HG03457 (cell line): ENCODE results near the gene MMP19.
"Not testable (repeated sequence)": the region's sequence is repeated elsewhere in the genome, so short reads cannot be mapped to it uniquely, and the experiment has no call there.

Source experiments
- ATAC-seq: cut with Tn5 transposase; IDR thresholded peaks from one replicate; pipeline ENCODE4 v1.9.1; 2021; ENCODE audit warnings: moderate number of reproducible peaks; ENCODE audit not compliant: unreplicated experiment

Gene MMP19

DNA sequence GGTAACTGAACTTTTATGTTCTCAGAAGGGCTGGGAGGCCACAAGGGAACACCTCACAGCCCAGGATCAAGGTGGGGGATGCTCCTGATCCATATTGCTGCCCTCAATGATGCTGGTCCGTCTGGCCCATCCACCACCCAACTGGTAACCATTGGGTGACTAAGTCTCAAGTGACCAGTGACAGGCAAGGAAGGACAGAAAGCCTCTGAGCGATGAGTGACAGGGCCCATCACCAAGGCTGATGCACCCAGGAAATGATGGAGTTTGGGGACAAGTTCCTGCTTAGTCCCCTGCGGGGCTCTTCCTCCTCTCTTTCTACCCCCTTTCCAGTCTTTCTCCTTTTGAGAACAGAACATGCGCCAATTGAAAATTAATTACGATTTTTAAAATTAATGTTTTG, 2.6 kb upstream of the MMP19 start:
- ATAC-seq, result no peak

DNA sequence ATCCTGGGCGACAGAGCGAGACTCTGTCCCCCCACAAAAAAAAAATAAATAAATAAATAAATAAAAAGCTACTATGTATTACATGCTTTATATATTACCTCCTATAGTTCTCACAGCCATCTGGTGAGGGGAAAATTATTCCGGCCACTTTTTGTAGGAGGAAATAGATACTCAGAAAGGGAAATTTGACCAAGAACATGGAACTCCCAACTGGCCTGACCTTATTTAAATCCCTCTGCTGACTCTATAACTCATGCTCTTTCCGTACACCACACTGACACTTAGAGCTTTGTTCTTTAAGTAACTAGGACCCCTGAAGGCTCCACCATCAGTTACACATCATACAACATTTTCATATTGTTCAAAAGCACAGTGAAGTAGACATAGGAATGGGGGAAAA, 2.2 kb upstream of the MMP19 start:
- ATAC-seq, result no peak

DNA sequence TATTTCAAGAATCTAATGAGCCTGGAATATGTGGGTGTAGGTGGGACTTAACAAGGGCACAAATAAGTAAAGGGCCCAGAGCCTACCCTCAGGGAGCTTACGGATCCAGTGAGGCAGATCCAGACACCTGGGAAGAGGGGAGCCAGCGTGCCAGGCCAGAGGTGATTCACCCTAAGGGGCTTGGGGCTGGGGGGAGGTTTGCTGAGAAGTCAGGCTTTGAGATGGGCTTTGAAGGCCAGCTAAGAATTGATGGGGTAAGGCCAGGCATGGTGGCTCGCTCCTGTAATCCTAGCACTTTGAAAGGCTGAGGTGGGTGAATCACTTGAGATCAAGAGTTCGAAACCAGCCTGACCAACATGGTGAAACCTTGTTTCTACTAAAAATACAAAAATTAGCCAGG, 695 bp upstream of the MMP19 start:
- no peak for ATAC-seq

DNA sequence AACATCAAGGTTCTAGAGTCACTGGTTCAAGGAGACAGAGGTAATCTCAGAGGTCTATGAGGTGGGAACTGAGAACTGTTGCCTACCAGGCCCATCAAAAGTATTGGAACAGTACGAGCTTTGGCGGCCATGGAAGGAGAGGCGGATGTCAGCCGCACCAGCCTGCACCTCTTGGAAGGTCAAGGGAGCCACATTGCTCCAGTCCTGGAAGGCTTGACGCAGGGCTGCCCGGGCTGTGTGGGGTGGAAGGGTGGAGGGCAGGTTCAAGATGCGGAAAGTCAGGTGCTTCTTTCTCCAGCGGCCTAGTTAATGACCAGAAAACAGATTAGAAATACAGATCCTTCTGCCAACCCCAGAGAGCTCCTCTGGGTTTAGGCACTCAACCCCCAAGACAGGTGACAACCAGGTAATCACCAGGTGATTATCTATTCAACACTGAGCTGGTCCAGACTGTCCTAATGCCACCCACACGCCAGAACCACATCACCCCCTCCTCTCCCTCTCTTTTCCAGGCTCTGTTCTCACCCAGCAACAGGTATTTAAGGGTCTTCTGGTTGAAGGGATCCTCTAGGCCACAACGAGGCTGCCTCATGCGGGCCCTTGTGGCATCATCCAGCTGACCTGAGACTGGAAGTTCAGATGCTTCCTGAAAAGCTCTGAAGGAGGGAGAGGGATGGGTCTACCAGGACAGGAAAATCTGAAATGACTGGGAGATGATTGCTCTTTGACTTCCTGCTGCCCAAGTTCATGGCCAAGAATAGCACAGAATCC, 2.0 kb downstream of the MMP19 start:
- no peak for ATAC-seq

DNA sequence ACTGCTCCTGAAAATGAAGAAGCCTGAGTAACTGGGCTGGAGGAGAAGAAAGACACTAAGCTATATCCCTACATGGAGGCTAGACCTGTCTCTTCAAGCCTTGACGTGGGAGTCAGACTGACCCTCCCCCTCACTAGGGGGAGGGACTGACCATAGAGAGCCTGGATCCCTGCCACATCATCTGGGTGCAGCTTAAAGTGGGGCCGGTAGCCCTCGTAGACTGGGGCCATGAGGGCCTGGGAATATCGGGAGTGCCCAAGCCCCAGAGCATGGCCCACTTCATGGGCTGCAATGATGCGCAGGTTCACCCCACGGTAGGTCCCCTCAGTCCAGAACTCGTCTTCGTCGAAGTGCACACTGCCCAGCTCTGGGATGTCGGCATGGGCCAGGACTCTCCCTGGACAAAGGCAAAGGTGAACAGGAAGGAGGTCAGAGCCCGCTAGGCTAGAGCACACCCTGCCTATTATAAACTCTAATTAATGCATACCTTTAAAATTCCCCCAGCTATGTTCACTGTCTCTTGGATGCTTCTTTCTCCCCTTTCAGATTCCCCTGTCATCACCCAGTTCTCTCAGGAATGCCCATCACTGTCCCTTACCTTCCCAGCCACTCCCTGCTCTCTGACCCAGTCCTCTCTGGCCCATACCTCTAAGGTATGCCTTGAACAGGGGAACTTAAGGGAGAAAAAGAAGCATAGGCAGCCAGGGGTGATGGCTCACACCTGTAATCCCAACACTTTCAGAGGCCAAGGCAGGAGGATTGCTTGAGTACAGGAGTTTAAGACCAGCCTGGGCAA, 3.2 kb downstream of the MMP19 start:
- ATAC-seq, result no peak

DNA sequence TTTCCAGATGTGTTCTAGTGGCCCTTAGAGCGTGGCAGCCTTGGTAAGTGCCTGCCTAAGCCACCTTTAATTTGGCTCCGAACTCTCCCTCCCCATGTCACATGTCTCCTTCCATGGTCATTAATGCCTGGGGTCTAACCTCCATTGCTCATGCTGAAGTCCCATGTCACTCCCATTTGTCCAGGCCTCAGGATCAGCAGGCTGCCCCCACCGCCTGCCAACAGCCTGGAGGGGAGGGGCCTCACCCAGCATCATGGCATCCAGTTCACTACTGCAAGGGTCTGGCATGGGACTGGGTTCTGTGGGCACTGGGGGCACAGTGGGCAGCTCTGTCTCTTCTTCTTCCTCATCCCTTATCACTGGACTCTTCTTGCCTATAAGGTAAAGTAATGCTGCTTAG, 4.4 kb downstream of the MMP19 start:
- no peak for ATAC-seq

DNA sequence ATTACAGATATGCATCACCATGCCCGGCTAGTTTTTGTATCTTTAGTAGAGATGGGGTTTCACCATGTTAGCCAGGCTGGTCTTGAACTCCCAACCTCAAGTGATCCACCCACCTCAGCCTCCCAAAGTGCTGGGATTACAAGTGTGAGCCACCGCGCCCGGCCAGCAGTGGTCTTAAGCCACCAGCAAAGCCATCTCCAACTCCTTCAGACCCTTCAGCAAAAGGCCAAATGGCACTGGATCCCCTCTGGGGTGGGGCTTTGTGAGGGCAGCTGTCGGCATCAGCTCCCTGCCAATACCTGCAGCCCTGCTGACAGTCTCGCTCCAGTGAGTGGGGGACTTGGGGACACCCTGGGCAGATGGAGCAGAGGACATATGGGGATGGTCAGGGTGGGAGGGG, 8.3 kb downstream of the MMP19 start:
- ATAC-seq, result not testable (repeated sequence)

DNA sequence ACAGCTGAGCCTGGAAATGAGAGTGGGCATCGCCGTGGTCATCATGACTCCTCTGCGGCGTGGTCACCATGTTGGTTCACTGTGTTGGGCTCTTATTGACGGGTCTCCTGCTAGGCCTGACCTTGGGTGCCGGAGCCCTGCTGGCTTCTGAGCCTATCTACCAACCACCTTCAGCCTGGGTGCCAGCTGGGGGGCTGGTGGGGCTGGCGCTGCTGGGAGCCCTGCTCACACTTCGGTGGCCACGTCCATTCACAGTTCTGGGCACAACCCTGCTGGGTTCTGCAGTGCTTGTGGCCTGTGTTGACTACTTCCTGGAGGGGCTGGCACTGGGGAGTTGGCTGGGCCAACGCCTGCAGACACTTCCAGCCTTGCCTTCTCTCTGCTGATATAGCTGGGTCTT, 9.7 kb downstream of the MMP19 start:
- no peak for ATAC-seq

DNA sequence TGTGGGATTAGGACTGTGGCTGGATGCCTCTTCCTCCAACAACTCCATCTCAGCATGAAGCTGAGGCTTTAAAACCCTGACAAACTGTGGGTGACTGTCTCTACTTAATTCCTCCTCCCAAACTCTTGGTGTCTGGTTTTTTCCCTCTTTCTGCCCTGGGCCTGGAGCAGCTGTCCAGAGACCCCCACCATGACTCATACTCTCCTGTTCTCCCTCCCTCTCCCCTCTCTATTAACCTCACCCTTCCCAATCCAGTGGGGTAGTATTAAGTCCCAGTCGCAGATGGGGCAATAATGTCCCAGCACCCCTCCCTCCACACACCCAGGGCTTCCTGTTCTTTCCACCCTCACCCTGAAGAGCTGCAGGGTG, 11.3 kb downstream of the MMP19 start:
- no peak for ATAC-seq

DNA sequence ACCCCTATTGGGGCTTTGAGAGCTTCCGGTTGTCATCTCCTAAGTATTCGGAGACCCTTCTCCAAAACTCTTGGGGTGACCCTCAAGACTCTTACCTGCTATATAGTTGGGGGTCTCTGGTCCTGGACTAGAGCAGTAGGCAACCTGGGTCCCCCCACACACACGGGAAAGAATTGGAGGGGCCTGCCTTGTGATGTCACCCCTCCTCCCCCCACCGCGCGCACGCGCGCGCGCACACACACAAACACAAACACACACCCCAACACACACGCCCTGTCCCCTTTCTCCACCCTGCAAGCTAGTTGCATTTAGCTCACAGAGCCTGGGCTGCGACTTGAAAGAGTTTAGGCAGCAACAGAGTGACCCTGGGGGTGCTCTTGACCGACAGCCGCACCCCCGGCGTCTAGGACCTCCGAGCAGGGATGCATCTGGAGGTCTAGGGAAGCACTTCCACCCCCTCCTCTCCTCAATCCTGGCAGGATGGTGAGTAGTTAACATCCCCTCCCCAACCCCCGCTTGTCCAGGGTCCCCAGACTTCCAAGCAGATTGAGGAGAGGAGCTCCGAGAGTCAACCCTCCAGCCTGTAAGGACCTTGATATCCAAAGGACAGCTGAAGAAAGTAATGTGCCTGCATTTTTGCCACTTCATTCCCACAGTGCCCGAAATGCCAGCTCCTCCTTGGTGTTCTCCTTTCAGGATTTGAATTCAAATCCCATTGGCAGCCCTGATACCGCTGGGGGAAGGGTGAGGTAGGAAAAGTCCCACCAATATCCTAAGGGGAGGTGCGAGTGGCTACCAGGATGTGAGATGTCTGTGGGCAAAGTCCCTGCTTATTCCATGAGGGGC, 11.9 kb downstream of the MMP19 start:
- ATAC-seq, result no peak

DNA sequence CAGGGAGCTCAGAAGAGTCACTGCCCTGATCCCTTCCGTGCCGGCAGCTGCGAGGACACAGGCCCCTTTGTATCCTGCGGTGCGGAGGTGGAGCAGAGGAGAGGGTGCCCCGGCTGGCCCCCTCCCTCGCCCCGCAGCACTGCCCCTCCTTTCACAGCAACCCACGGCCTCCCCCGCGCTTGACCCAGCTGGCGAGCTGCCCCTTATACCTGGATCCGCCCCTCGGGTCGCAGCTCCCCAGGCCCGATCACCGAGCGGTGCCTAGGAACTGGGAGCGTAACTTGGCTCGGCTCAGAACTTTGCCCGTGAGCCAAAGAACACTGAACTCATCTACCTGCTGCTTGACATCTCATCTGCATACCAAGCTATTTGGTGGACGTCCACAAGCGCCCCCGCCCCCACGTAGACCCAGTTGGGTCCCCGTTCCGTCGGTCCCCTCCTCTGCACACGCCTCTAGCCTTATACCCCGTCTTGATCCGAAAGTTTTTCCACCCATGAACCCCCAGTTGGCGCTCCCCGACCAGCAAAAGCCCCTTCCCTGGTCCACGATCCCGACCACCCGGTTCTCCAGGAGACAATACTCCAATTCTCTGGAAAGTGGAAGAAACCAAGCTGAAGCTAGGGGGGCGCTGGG, 12.7 kb downstream of the MMP19 start:
- ATAC-seq, result peak; percentile 7

DNA sequence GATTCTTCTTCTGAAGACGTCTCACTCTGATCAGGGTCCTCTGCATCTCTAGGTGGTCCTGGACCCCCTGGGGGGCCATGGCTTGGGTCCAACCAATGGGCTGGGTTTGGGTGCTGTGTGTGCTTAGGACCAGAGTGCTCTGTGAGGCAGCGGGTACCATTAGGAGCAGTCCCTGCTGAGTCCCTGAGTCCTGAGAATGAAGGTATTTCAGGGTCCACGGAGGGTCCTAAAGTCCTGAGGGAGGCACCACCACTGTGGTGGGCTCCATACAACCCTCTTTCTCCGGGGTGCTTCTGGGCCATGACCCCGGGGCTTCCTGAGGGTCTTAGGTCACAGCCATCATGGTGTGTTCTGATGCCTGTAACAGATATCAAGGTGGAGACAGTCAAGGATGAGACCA, 14.4 kb downstream of the MMP19 start:
- no peak for ATAC-seq

DNA sequence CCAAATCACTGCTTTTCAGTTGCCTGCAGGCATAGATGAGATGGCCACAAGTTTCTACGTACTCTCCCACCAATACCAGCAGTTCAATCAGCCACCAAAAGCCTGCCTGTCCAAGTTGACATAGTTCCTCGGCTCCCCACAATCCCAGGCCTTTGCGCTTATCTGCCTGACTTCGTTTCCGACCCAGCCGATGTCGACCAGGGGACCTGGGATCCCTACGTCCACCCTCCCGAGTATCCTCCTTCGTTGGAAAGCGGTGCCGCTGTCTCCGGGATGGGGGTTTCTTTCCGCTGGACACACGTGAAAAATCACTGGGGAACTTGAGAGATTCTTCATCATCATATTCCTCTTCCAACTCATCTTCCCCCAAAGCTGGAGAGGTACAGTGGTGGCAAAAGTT, 14.9 kb downstream of the MMP19 start:
- ATAC-seq, result no peak

DNA sequence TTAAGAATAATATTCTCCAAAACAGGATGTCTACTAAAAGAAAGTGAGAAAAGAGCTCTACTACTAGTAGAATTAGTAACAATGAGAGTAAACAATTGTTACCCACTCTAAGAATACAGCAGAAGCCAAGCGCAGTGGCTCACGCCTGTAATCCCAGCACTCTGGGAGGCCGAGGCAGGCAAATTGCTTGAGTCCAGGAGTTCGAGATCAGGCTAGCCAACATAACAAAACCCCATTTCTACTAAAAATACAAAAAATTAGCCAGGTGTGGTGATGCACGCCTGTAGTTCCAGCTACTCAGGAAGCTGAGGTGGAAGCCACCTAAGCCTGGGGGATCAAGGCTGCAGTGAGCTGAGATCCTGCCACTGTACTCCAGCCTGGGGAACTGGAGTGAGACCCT, 18.0 kb downstream of the MMP19 start:
- no peak for ATAC-seq

DNA sequence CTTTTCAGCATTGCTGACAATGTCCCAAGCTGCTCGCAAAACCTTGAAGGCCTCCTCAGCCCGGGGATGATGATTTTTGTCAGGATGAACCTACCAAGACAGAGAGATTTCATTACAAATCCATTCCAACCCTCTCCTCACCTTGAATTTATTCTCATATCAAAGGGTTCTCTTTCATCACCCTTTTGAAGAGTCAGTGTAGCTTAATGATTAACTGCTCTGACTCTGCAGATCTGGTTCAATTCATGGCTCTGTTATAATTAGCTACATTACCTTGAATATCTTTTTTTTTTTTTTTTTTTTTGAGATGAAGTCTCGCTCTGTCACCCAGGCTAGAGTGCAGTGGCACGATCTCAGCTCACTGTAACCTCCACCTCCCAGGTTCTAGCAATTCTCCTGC, 19.3 kb downstream of the MMP19 start:
- no peak for ATAC-seq

DNA sequence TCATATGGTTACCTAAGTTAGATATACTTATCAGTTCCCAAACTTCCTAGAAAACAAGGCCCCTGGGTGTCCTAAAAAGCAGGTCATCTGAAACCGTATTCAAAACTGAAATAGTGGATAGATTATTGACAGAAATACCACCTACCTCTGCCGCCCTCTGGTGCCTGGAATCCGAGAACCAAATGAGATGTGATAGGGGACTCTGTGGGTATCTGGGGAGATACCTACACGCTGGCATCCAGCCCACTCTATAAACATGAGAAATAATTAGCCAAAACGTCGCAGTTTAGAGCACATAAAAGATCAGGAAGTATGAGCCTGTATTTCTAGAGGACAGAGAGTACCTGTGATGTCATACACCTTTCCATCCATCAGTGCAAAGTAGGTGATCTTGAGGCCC, 20.5 kb downstream of the MMP19 start:
- no peak for ATAC-seq

DNA sequence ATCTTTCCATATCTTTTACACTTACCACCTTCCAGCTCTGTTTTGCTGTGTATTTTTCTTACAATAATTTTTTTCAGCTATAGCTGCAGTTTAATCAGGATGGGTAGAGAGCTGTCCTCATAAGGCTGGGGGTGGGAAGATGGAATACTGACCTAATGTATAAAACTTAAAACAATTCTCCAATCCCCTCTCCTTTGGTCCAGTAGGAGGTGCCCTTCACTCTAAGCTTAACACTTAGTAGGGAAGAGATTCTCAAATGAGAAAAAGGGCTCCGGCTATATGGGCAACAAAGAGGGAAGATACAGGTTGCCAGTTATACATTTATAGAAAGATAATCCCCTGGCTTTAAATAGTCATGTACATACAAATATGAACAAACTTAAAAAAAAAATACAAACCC, 22.1 kb downstream of the MMP19 start:
- no peak for ATAC-seq

DNA sequence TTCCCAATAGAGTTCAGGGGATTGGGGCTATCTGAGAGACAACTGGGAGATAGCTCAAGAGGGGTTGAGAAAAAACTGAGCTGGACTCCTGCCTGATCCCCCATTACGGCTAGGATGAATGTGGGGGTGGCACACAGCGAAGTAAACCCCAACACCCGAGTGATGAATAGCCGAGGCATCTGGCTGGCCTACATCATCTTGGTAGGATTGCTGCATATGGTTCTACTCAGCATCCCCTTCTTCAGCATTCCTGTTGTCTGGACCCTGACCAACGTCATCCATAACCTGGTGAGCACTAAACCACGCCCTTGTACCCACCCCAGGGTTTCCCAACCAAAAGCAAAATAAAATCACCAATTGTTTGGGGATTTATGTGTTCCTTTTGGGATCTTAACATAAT, 23.9 kb downstream of the MMP19 start:
- ATAC-seq, result no peak

DNA sequence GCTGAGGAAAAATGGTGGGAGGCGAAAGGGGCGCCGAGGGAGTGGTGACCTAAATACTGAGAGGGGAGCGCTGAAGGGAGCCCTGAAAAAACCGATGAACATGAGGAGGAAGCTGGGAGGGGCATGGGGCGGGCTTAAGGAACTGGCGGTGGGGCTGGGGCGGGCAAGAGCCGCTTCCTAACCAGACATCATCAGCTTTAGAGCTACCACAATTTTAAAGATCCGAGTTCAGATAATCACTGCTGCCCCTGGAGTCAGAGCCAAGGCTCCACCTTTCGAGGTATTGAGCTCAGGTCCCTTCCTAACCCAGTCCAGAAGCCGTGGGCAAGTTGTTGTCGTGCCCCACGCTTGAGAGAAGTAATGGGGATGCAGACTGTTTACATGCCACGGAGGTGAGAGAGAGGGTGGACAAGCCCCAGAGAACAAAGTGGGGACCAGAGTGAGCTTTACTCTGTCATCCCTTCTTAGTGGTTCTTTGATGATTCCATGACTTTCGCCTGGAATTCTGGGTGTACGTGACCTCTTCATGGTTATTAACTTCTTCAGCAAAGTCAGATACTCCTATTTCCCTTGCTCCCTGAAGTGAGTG, 24.5 kb downstream of the MMP19 start:
- ATAC-seq, result peak; percentile 15

DNA sequence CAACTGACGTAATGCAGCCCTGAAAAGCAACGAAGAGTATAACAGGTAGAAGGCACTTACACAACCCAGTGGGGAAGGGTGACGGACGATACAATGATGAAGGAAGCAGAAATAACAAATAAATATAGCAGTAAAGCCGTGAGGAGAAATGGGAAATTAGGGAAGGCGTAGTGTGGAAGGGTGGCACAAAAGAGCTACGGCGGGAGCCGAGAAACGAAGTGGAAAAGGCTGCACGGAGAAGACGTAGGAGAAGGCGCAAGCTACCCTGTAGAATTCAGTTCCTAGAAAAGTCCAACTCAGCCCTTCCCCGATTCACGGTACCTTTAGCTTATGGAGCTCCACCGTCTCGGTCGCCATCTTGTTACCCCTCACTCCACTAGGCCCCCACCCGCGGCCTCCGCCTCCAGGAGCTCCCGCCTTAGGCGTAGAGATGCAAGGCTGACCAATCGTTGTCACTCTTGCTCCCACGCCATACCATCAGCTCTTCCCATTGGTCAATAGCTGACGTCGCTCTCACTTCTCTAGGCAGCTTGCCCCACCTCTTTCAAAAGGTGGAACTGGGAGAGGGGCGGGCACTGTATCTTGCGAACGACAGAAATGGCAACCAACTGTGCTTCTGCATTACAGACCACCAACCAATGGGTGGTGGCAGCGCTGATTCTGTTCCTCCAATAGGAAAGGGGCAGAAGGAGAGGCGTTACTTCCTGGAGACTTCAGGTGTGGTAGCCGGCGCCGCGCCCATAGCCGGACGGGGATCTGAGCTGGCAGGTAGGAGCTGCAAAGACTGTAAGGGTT, 25.2 kb downstream of the MMP19 start, which contains the start of the genes ORMDL2 and SARNP:
ORMDL2 (plus strand) TSS at position 697 of the 795 bp plus-strand sequence. CDS start 959 bp downstream, outside the sequence.
SARNP (minus strand) TSS at position 380 of the 795 bp plus-strand sequence; CDS start at position 357, 23 bp downstream.
- peak; percentile 95 for ATAC-seq
